HG03066 (cell line): ENCODE results near the gene HSD17B8.

Source experiments
- ATAC-seq: cut with Tn5 transposase; IDR thresholded peaks from one replicate; pipeline ENCODE4 v1.9.1; 2021; ENCODE audit warnings: low read depth; ENCODE audit not compliant: unreplicated experiment

Gene HSD17B8

DNA sequence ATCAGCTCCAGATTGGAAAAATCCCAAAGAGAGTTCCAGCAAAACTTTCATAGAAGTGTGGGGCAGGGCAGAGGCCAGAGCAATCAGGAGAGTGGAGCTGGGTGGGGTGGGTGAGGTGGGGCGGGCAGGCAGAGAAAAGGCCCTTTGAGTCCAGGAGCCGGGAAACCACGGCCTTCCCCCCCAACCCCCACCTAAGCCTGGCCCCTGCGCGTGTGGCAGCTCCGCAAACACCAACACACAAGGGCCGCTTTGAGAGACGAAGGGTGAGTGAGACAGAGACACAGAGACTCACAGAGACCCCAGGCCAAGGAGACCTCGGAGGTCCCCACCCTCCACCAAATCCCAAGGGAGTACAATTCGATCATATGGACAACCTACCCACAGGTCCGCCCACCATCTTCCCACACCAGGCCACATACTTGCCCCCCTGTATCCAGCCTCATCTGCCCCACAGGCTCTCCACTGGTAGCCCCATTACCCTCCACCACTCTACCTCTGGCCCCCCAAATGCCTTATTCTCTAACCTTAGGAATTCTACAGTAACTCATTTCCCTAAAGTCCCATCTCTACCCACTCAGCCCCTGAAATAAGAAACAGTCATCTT is 13.8 kb upstream of the HSD17B8 start:
- no peak for ATAC-seq

DNA sequence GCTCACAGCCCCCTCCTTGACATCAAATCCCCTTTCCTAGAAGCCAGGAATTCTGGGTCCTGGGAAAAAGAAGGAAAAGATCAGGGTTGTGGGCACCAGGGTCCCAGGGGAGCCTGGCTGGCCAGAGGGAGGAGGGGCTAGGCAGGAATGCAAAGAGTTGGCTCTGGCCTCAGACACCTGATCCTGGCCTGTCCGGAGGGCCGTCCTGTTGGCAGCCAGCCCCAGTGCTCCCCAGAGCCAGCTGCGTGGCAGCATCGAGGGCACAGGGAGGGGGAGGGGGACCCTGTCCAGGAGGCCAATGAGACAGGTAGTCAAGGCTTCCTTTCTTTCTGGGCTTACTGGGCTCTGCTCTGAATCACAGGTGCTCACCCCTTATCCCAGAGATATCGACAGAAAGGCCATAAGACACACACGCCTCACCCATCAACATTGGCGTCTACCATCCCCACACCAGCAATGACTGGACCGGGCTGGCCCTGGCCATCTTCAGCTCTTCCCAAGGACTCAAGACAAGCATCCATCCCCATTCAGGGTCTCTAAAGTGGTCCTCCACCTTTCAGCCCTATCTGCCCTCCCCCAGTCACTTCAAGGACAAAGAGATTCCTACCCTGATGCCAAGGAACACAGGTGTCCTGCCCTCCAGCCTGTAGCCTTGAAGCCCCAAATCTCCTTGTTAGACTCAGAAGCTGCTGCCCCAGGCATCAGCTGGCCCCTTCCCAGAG is 12.9 kb upstream of the HSD17B8 start:
- ATAC-seq, result no peak

GRCh38 chr6:33192105-33192646 is 12.3 kb upstream of the HSD17B8 start, which contains the start of gene COL11A2:
Gene COL11A2, minus strand, starts transcription at chr6:33192467. Its CDS starts 227 bp downstream, at chr6:33192240.
- no peak for ATAC-seq

DNA sequence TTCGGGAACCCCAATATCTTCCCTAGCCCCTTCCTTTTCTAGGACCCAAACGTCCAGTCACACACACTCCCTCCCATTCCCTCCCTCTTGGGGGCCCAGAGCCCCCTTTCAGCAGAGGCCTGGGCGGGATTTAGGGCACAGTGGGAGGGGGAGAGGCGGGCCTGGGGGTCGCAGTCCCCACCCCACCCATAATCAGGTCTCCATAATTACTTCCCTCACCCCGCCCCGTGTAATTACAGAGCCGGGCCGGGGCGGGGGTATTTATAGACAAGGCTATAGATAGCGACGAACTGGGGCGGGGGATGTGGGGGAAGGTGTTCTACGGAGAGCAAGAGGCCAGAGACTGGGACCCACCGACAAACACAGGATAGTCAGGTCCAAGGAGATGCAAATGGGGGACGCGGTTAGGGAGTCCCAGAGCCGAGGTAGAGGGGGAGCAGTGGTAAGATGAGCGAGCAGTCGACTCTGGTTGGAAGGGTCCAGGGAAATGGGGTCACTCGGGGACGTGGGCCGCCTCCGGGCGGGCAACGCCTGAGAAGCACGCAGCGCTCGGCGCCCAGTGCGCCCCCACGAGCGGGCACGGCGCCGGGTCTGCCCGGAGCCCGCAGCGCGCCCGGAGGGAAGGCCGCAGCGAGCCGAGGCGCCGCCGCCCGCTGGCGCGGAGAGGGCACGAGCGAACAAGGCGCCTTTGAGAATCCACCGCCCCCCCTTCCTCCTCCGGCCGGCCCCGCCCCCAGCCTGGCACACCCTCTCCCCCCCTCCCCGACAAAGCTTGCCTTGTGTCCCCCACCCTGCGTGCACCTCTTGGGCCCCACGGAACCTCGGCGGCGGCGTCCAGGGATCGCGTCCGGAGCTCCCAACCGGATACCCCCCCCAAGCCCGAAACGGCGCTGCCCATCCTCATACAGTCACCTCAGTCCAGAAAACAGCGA is 11.5 kb upstream of the HSD17B8 start:
- ATAC-seq, result no peak

- ATAC-seq, result no peak
Measured at GRCh38 chr6:33193619-33194018, 10.8 kb upstream of the HSD17B8 start.

- ATAC-seq, result no peak
Measured at GRCh38 chr6:33194431-33194979, 9.9 kb upstream of the HSD17B8 start.

GRCh38 chr6:33195304-33196165 is 8.9 kb upstream of the HSD17B8 start:
- no peak for ATAC-seq

DNA sequence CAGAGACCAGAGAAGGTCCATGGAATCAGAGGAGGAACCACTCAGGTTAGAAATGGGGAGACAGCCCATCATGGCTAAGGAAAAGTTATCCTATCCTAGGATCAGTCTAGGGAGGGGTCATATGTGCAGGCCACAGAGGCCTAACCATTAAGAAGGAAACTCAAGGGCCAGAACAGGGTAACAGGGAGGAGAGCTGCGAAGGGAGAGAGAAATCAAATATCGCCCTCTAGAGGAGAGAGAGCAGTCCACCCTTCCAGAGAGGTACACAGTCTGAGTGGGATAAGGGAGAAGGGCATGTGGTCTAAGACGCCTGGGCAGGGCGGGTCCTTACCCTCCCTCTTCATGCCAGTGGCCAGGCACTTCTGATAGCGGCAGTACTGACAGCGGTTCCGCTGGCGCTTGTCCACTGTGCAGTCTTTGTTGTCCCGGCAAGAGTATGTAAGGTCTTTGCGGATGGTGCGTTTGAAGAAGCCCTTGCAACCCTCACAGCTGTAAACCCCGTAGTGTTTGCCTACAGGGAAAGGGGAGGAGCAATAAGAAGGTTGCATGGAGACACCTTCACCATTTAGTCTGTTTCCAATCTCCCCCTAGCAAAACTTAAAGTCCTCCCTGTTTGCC is 6.9 kb upstream of the HSD17B8 start:
- no peak for ATAC-seq

- ATAC-seq, result no peak
Measured at GRCh38 chr6:33198159-33198852, 6.1 kb upstream of the HSD17B8 start.

DNA sequence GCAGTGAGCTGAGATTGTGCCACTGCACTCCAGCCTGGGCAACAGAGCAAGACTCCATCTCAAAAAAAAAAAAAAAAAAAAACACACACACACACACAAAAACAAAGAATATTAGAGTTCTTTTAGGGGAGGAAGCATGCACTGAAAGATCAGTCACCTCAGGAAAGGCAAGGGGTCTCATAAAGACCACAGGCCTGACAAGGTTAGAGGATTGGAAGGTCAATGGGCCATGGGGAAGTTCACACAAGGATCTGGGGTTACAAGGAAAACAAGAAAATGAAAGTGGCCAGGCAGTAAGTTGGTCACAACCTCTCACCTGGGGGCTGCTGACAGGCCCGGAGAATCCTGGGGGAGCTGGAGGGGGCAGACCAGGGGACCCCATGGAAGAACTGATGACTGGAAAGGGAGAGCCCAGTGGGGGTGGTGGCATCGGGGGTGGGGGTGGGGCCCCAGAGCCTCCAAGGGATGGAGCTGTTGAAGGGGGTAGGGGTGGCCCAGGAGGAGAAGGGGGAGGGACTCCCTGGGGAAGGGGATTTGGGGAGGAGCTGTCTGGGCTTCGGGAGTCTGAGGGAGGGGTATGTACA is 5.5 kb upstream of the HSD17B8 start:
- ATAC-seq, result no peak

DNA sequence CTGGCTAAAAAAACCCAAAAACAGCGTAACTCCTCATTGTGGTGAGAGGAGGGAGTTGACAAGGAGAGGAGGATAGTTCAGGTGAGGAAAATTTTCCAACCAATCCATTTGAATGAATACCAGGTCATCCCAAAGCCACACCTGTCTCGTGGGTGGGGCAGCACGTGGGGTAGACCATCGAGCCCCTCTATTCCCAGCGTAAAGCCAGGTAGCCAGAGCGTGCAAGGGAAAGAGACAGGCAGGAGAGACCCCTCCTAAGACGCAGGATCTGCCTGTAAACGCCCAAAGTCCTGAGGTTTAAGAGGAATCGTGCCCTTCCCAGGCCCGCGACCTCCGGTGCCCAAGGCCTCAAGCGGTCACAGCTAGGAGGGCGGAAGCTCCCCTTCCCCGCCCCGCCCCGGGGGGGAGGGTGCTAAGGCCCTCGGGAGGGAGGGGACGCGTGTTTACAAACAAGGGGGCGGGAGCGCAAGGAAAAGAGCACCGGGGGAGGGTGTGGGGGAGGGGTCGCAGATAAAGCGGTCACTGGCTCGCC is 4.7 kb upstream of the HSD17B8 start:
- ATAC-seq, result peak; percentile 24

DNA sequence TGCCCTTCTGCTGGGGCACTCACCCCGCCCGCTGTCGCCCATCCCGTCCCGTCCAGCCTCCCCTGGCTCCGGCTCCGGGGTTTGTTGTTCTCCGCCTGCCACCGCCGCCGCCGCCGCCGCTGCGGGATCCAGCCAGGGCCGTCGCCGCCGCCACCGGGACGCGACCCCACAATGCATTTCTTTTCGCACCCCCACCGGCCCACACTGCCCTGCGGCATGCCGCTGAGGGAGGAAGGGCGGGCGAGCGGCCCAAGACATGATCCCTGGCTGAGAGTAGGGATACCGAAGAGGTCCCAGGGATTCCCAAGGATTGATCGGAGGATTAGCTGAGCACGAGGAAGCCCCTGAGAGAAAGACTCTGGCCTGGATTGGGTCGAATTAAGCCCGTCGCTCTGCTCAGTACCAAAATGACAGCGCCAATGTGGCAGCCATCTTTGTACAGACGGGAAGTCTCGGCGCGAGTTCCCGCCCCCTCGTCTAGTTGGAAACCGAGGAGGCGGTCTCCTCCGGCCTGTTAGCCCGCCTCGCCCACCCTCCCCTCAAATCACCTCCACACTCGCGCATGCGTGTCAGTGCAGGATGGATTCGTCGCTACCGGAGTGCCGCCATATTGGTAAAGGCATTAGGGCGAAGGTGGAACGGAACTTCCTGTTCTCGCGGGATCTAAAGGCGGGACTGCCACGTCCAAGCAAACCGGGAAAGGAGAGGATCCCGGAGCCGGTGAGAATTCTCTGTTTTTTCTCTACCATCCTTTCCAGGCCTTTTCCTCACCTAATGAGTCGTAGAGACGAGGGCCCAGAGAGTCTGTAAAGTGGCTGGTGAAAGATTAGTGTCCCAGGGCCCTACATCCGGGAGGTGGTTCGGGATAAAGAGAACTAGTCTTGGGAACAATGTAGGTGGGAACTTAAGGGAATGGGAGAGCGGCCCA is 4.0 kb upstream of the HSD17B8 start, which contains the start of the genes RXRB and SLC39A7:
Gene RXRB, minus strand, starts transcription at position 447 of the 928 bp plus-strand sequence. Its CDS starts 189 bp downstream, at position 258.
Gene SLC39A7, plus strand, starts transcription at position 649 of the 928 bp plus-strand sequence. CDS start 379 bp downstream, outside the sequence.
- peak; percentile 52 for ATAC-seq

- ATAC-seq, result no peak
Measured at GRCh38 chr6:33201147-33201545, 3.3 kb upstream of the HSD17B8 start.

- no peak for ATAC-seq
Measured at GRCh38 chr6:33201935-33202334, 2.5 kb upstream of the HSD17B8 start.

DNA sequence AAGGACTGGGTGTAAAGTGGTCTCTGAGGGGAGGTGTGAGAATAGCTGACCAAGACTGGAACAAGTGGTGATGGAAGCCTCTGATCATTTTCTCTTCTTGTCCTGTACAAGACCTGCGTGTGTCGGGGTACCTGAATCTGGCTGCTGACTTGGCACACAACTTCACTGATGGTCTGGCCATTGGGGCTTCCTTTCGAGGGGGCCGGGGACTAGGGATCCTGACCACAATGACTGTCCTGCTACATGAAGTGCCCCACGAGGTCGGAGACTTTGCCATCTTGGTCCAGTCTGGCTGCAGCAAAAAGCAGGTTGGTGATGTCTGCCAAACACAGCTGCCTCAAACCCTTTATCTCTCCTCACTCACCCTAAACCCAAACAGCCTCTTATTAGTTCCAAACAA is 1.7 kb upstream of the HSD17B8 start:
- ATAC-seq, result no peak

GRCh38 chr6:33203443-33204164 is 851 bp upstream of the HSD17B8 start:
- ATAC-seq, result no peak
